ENCODE results near the gene LRPPRC. TPM values are rescaled to one million over a fixed set of nuclear protein-coding genes. Genes with fewer than 3 reads are reported as not detected.

The LRPPRC gene
- total and polyA plus RNA-seq, 10 of the 15 experiments (the other 5 are each of a cell fraction or from before 2014, with no cell fraction given): 34.1 to 152 (median 97.0) TPM

- CTCF ChIA-PET: interaction anchor here (1.0 to 1.7 kb wide), 4 partner anchors 9 to 44 kb away, joined by 3 to 5 read pairs (median 4); no protein-coding TSS in a partner anchor
- Histone ChIP-seq H3K27ac (ENCODE audit: control insufficient read depth, insufficient read depth) (no peak overlapping the region), H3K4me1 (ENCODE audit: control insufficient read depth, insufficient read depth, low read length) (no peaks in the 10 kb centered on the region), H3K79me2 (ENCODE audit: control insufficient read depth, insufficient read depth, low read length) (no peaks in the 10 kb centered on the region), H3K4me3 (no peak overlapping the region), H3K27me3 (replicated peaks in 1 of 2; ENCODE audit: control insufficient read depth in 2 of 2, insufficient read depth in 2 of 2, low read length in 1 of 2) (no peaks in the 10 kb centered on the region), H3K36me3 (ENCODE audit: control insufficient read depth in 2 of 2, insufficient read depth in 2 of 2, low read length in 1 of 2) (peaks cover 0 to 21% of the 10 kb centered on the region in 2 experiments; a peak in 2 of 4 replicates), H3K9ac (ENCODE audit: control insufficient read depth, insufficient read depth, low read length) (no peak overlapping the region), H3K4me2 (ENCODE audit: control insufficient read depth, insufficient read depth) (no peak overlapping the region), H2AFZ (ENCODE audit: control insufficient read depth, low read depth, low read length) (no peak overlapping the region), H4K20me1 (ENCODE audit: control insufficient read depth, insufficient read depth) (no peaks in the 10 kb centered on the region), H3K9me3 (replicated peaks; ENCODE audit: control insufficient read depth, insufficient read depth, low read length) (no peaks in the 10 kb centered on the region)
- DNase-seq (ENCODE audit: low read depth, low spot score) (no peak), FAIRE-seq (no peak), ATAC-seq (no peak)
- intact Hi-C loops (cut with micrococcal nuclease; ENCODE audit: unreplicated experiment): no loop called here
- SMC1A ChIA-PET (ENCODE audit: uncharacterized antibody, unreplicated experiment): interaction anchor here (1.0 to 1.5 kb wide), 2 partner anchors 10 to 40 kb away, joined by 3 read pairs; no protein-coding TSS in a partner anchor
- in situ Hi-C loops (cut with MboI): no loop called here
- POLR2A ChIA-PET: no interaction called here
- BruUV-seq (replicated peaks): no TSS peak
- TF ChIP-seq NFIC (IDR thresholded peaks at IDR 0.05; ENCODE audit: low read depth, low read length) (no peak), PAX5 (IDR thresholded peaks at IDR 0.05; ENCODE audit: borderline replicate concordance, low read depth, low read length) (no peak), CUX1 (IDR thresholded peaks at IDR 0.05; ENCODE audit: insufficient replicate concordance, low read depth, low read length) (no peak), EGR1 (IDR thresholded peaks at IDR 0.05; ENCODE audit: borderline replicate concordance in 1 of 2, low read depth in 2 of 2, low read length in 2 of 2) (no peak), YBX1 (IDR thresholded peaks at IDR 0.05) (no peak), SUZ12 (IDR thresholded peaks at IDR 0.05; ENCODE audit: unreplicated experiment) (no peak), SMAD5 (IDR thresholded peaks at IDR 0.05; ENCODE audit: low read depth) (no peak), SIN3A (IDR thresholded peaks at IDR 0.05; ENCODE audit: low read depth, low read length) (no peak)
- TF ChIP-seq, protein P1, sequence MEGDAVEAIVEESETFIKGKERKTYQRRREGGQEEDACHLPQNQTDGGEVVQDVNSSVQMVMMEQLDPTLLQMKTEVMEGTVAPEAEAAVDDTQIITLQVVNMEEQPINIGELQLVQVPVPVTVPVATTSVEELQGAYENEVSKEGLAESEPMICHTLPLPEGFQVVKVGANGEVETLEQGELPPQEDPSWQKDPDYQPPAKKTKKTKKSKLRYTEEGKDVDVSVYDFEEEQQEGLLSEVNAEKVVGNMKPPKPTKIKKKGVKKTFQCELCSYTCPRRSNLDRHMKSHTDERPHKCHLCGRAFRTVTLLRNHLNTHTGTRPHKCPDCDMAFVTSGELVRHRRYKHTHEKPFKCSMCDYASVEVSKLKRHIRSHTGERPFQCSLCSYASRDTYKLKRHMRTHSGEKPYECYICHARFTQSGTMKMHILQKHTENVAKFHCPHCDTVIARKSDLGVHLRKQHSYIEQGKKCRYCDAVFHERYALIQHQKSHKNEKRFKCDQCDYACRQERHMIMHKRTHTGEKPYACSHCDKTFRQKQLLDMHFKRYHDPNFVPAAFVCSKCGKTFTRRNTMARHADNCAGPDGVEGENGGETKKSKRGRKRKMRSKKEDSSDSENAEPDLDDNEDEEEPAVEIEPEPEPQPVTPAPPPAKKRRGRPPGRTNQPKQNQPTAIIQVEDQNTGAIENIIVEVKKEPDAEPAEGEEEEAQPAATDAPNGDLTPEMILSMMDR (IDR thresholded peaks at IDR 0.05 in 2 of 3, conservative IDR thresholded peaks at IDR 0.05 in 1 of 3; ENCODE audit: control insufficient read depth in 2 of 3, extremely low read depth in 1 of 3, insufficient read depth in 1 of 3, low read depth in 3 of 3, low read length in 3 of 3): no peak
- TF ChIP-seq, protein P2, sequence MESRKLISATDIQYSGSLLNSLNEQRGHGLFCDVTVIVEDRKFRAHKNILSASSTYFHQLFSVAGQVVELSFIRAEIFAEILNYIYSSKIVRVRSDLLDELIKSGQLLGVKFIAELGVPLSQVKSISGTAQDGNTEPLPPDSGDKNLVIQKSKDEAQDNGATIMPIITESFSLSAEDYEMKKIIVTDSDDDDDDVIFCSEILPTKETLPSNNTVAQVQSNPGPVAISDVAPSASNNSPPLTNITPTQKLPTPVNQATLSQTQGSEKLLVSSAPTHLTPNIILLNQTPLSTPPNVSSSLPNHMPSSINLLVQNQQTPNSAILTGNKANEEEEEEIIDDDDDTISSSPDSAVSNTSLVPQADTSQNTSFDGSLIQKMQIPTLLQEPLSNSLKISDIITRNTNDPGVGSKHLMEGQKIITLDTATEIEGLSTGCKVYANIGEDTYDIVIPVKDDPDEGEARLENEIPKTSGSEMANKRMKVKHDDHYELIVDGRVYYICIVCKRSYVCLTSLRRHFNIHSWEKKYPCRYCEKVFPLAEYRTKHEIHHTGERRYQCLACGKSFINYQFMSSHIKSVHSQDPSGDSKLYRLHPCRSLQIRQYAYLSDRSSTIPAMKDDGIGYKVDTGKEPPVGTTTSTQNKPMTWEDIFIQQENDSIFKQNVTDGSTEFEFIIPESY (IDR thresholded peaks at IDR 0.05): no peak
- 100% methylated on average over 4 of the region's 4 CpGs for WGBS (ENCODE audit: insufficient coverage, insufficient replicate concordance, low lambda C conversion rate, missing lambda C conversion rate)
- RAD21 ChIA-PET (ENCODE audit: unreplicated experiment): no interaction called here
Observed at GRCh38 chr2:43946685-43947084, 49.1 kb downstream of the LRPPRC start.
